GM12878 (cell line): ENCODE data around the gene PRAC2. TPM values are rescaled to one million over a fixed set of nuclear protein-coding genes. Genes with fewer than 3 reads are reported as not detected.

Experiments
- ATAC-seq: fragments of 200-7000 bp; cut with Tn5 transposase; 3 replicates; pipeline ENCODE4 v1.9.1; 2020; ENCODE audit warnings: mild to moderate bottlenecking, moderate library complexity
- BruUV-seq: library from RNA; stranded (reverse); fragments of 400-500 nt; replicated peaks from 2 replicates; lab custom pipeline; 2021; lab: Mats Ljungman, UMichigan
- CTCF ChIA-PET: fragments of 300-600 bp; sonication (Branson Sonifier 250); formaldehyde crosslinking; extraction: SDS; loops from one replicate; lab custom pipeline; 2021; ENCODE audit warnings: inconsistent platforms; lab: Yijun Ruan, JAX
- POLR2A ChIA-PET: fragments of 350-600 bp; formaldehyde crosslinking; extraction: SDS; loops from one replicate; lab custom pipeline; 2021; ENCODE audit warnings: inconsistent platforms; lab: Charles Lee
- RAD21 ChIA-PET: fragments of 300-600 bp; sonication (Branson Sonifier 250); formaldehyde crosslinking; loops from one replicate; lab custom pipeline; 2023; ENCODE audit warnings: antibody characterized with exemption; ENCODE audit not compliant: unreplicated experiment; lab: Charles Lee
- SMC1A ChIA-PET: fragments of 300-600 bp; sonication (Branson Sonifier 250); formaldehyde crosslinking; loops from one replicate; lab custom pipeline; 2023; ENCODE audit not compliant: unreplicated experiment, uncharacterized antibody; lab: Charles Lee
- DNase-seq: peaks from one replicate; pipeline ENCODE4 v3.0.0-alpha.2; 2011; ENCODE audit warnings: low read depth, low spot score
- FAIRE-seq: peaks from 3 replicates; lab custom pipeline; 2011; peaks lifted over from hg19 to GRCh38; lab: Jason Lieb, UNC
- H2AFZ ChIP-seq: 2 replicates; pipeline ENCODE4 v1.6.0; 2011; ENCODE audit warnings: low read depth, low read length, control low read depth; ENCODE audit not compliant: control insufficient read depth
- H3K27ac ChIP-seq: 2 replicates; pipeline ENCODE4 v1.5.1; 2011; ENCODE audit warnings: control low read depth; ENCODE audit not compliant: control insufficient read depth, insufficient read depth
- H3K27me3 ChIP-seq, 2 experiments: replicated peaks in 1 of 2; 2 replicates each; pipeline versions ENCODE4 v1.6.0 to v1.6.1; 2011; ENCODE audit warnings: low read length in 1 of 2; ENCODE audit not compliant: control insufficient read depth in 2 of 2, insufficient read depth in 2 of 2
- H3K36me3 ChIP-seq, 2 experiments: 2 replicates each; pipeline ENCODE4 v1.5.1; 2011; ENCODE audit warnings: low read length in 1 of 2; ENCODE audit not compliant: control insufficient read depth in 2 of 2, insufficient read depth in 2 of 2
- H3K4me1 ChIP-seq: 2 replicates; pipeline ENCODE4 v1.6.1; 2011; ENCODE audit warnings: mild to moderate bottlenecking, low read length, moderate library complexity, mixed read lengths; ENCODE audit not compliant: control insufficient read depth, insufficient read depth
- H3K4me2 ChIP-seq: 2 replicates; pipeline ENCODE4 v1.6.0; 2011; ENCODE audit warnings: control low read depth; ENCODE audit not compliant: control insufficient read depth, insufficient read depth
- H3K4me3 ChIP-seq: fragments of 200-600 bp; sonication (generic); 2 replicates; pipeline ENCODE4 v1.5.1; 2016
- H3K79me2 ChIP-seq: 2 replicates; pipeline ENCODE4 v1.6.0; 2011; ENCODE audit warnings: low read length; ENCODE audit not compliant: control insufficient read depth, insufficient read depth
- H3K9ac ChIP-seq: 2 replicates; pipeline ENCODE4 v1.8.0; 2011; ENCODE audit warnings: low read length, control low read depth, mixed read lengths; ENCODE audit not compliant: control insufficient read depth, insufficient read depth
- H3K9me3 ChIP-seq: replicated peaks from 3 replicates; pipeline ENCODE4 v1.5.1; 2011; ENCODE audit warnings: mild to moderate bottlenecking, low read length; ENCODE audit not compliant: control insufficient read depth, insufficient read depth
- H4K20me1 ChIP-seq: 2 replicates; pipeline ENCODE4 v1.6.0; 2011; ENCODE audit not compliant: control insufficient read depth, insufficient read depth
- BRCA1 ChIP-seq: IDR thresholded peaks from 2 replicates; pipeline ENCODE4 v1.6.1; 2011; ENCODE audit warnings: low read depth, low read length, improper control_type of control experiment
- CBX5 ChIP-seq: sonication (generic); IDR thresholded peaks from 2 replicates; pipeline ENCODE4 v1.6.1; 2016; ENCODE audit warnings: low read depth, moderate library complexity, mild to moderate bottlenecking, inconsistent platforms
- CREM ChIP-seq: IDR thresholded peaks from 2 replicates; pipeline ENCODE4 v1.6.1; 2014; ENCODE audit warnings: antibody characterized with exemption, low read depth
- EZH2 ChIP-seq: IDR thresholded peaks from 2 replicates; pipeline ENCODE4 v1.6.1; 2012; ENCODE audit warnings: low read depth, mild to moderate bottlenecking, control low read depth, inconsistent platforms, low read length, borderline replicate concordance; ENCODE audit not compliant: control insufficient read depth
- HDGF ChIP-seq: fragments of 450-650 bp; IDR thresholded peaks from 2 replicates; pipeline ENCODE4 v1.6.1; 2016; ENCODE audit warnings: antibody characterized with exemption
- IKZF2 ChIP-seq, 2 experiments: fragments of 450-650 bp; IDR thresholded peaks; 2 replicates each; pipeline ENCODE4 v1.6.1; 2017; ENCODE audit warnings: mild to moderate bottlenecking in 2 of 2, moderate library complexity in 2 of 2
- MEF2B ChIP-seq: fragments of 450-650 bp; IDR thresholded peaks from 2 replicates; pipeline ENCODE4 v1.6.1; 2018; ENCODE audit warnings: mild to moderate bottlenecking, moderate library complexity; ENCODE audit not compliant: partially characterized antibody, poor library complexity, severe bottlenecking
- MLLT1 ChIP-seq: fragments of 450-650 bp; IDR thresholded peaks from 2 replicates; pipeline ENCODE4 v1.6.1; 2016; ENCODE audit warnings: mild to moderate bottlenecking
- MTA2 ChIP-seq: fragments of 450-650 bp; IDR thresholded peaks from 2 replicates; pipeline ENCODE4 v1.6.1; 2016; ENCODE audit warnings: low read depth, mild to moderate bottlenecking, moderate library complexity
- NFYB ChIP-seq: IDR thresholded peaks from 2 replicates; pipeline ENCODE4 v1.6.1; 2011; ENCODE audit warnings: low read depth, mild to moderate bottlenecking, low read length, improper control_type of control experiment, moderate library complexity; ENCODE audit not compliant: insufficient read depth
- NKRF ChIP-seq: fragments of 450-650 bp; conservative IDR thresholded peaks from 2 replicates; pipeline ENCODE4 v1.6.1; 2017; ENCODE audit warnings: mild to moderate bottlenecking, moderate library complexity
- RBBP5 ChIP-seq: fragments of 200-600 bp; sonication (generic); conservative IDR thresholded peaks from 2 replicates; pipeline ENCODE4 v1.6.1; 2016
- SMC3 ChIP-seq: IDR thresholded peaks from 2 replicates; pipeline ENCODE4 v1.6.1; 2011; ENCODE audit warnings: low read length, improper control_type of control experiment, borderline replicate concordance
- SP1 ChIP-seq: IDR thresholded peaks from one replicate; pipeline ENCODE4 v1.6.1; 2011; ENCODE audit warnings: low read depth, low read length
- WRNIP1 ChIP-seq: IDR thresholded peaks from 2 replicates; pipeline ENCODE4 v1.6.1; 2011; ENCODE audit warnings: low read depth, low read length, improper control_type of control experiment, borderline replicate concordance
- ZBED1 ChIP-seq: IDR thresholded peaks from 2 replicates; pipeline ENCODE4 v1.6.1; 2016; ENCODE audit warnings: borderline replicate concordance
- ZZZ3 ChIP-seq: IDR thresholded peaks from 2 replicates; pipeline ENCODE4 v1.6.1; 2011; ENCODE audit warnings: low read depth; ENCODE audit not compliant: control insufficient read depth, insufficient read length
- WGBS: methylation state at CpG from one replicate; pipeline ENCODE4 v1.1.6; 2016; ENCODE audit warnings: low lambda C conversion rate; ENCODE audit not compliant: insufficient replicate concordance, insufficient coverage; ENCODE audit errors: missing lambda C conversion rate; 5-methylcytosine and 5-hydroxymethylcytosine counted together
- in situ Hi-C: fragments of 300-500 bp; cut with MboI; formaldehyde crosslinking; loops from 9 replicates; pipeline ENCODE4 v1.14.3; 2018; ENCODE audit warnings: mixed read lengths
- intact Hi-C: fragments of 100-400 bp; cut with micrococcal nuclease; formaldehyde crosslinking; loops from one replicate; pipeline ENCODE4 v1.14.2; 2022; ENCODE audit not compliant: unreplicated experiment
- polyA plus RNA-seq, 11 experiments: library from polyadenylated mRNA; depleted of rRNA in 4 of 11; unstranded in 6 of 11; stranded (reverse) in 5 of 11; fragments of >200 nt; fragmentation: Nextera tagmentation in 4 of 11; fragmentation: Illumina TruSeq in 1 of 11; extraction: Ambion mirVana in 4 of 11; extraction: Trizol in 1 of 11; gene quantifications; 1 replicate in 1 of 11; 2 replicates in 10 of 11; pipeline versions ENCODE4 v1.2.1 to v1.2.3, GENCODE V29; 2011 to 2016; ENCODE audit warnings: inconsistent platforms in 2 of 11, missing spikeins in 2 of 11, low read depth in 1 of 11
- total RNA-seq, 4 experiments: library from RNA; depleted of rRNA in 3 of 4; stranded (reverse); fragments of >200 nt in 3 of 4; fragmentation: Illumina TruSeq in 1 of 4; extraction: Trizol in 1 of 4; gene quantifications; 2 replicates each; pipeline versions ENCODE4 v1.2.1 to v1.2.3, GENCODE V29; 2013 to 2021
- TF ChIP-seq, protein P1 (sequence below): IDR thresholded peaks from 2 replicates; pipeline ENCODE4 v1.6.1; 2012; ENCODE audit warnings: low read depth, low read length, improper control_type of control experiment

The PRAC2 gene
- total and polyA plus RNA-seq, 10 of the 15 experiments (the other 5 are each of a cell fraction or from before 2014, with no cell fraction given): 0.31 TPM; not detected in 9

GRCh38 chr17:48729335-48730239, 6.6 kb downstream of the PRAC2 start:
- H3K9me3 ChIP-seq: no peaks in the 10 kb centered on the region
- H3K79me2 ChIP-seq: no peaks in the 10 kb centered on the region
- no peak overlapping the region for H3K9ac ChIP-seq
- H3K4me1 ChIP-seq: no peaks in the 10 kb centered on the region
- no peaks in the 10 kb centered on the region for H4K20me1 ChIP-seq
- CTCF ChIA-PET: interaction anchor here (1.3 kb wide), 1 partner anchor 149 kb away, joined by 3 read pairs; no protein-coding TSS in a partner anchor
- RAD21 ChIA-PET: interaction anchor here (1.2 kb wide), 1 partner anchor 150 kb away, joined by 5 read pairs; no protein-coding TSS in a partner anchor
- WGBS: 14% methylated on average over 19 of the region's 19 CpGs
- H3K27ac ChIP-seq: no peak overlapping the region
- ATAC-seq (no peak), DNase-seq (no peak), FAIRE-seq (no peak)
- peaks cover 28 to 44% of the 10 kb centered on the region in 2 experiments for H3K27me3 ChIP-seq
- in situ Hi-C loops: loop anchor here (5.0 kb wide), 1 partner anchor 153 kb away; no protein-coding TSS in a partner anchor
- H3K4me2 ChIP-seq: no peak overlapping the region
- POLR2A ChIA-PET: no interaction called here
- SMC1A ChIA-PET: no interaction called here
- H3K4me3 ChIP-seq: no peak overlapping the region
- H3K36me3 ChIP-seq: no peaks in the 10 kb centered on the region
- H2AFZ ChIP-seq: no peak overlapping the region
- BruUV-seq: no TSS peak
- intact Hi-C loops: no loop called here
- no peak for TF ChIP-seq HDGF
- no peak for TF ChIP-seq BRCA1
- TF ChIP-seq EZH2: no peak
- no peak for TF ChIP-seq SP1
- no peak for TF ChIP-seq RBBP5
- TF ChIP-seq CREM: no peak
- no peak for TF ChIP-seq NFYB
- no peak for TF ChIP-seq MTA2
- TF ChIP-seq WRNIP1: no peak
- TF ChIP-seq MLLT1: no peak
- no peak for TF ChIP-seq MEF2B
- TF ChIP-seq NKRF: no peak
- no peak for TF ChIP-seq IKZF2 (IDR thresholded peaks at IDR 0.05)
- no peak for TF ChIP-seq ZZZ3
- TF ChIP-seq, protein P1, sequence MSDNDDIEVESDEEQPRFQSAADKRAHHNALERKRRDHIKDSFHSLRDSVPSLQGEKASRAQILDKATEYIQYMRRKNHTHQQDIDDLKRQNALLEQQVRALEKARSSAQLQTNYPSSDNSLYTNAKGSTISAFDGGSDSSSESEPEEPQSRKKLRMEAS: no peak
- TF ChIP-seq SMC3: no peak
- no peak for TF ChIP-seq ZBED1
- no peak for TF ChIP-seq CBX5
